K562 (cell line): Measurements from ENCODE around the gene ERP27. TPM values are rescaled to one million over a fixed set of nuclear protein-coding genes. Genes with fewer than 3 reads are reported as not detected.

ENCODE experiments used
- ATAC-seq: fragments of 200-7000 bp; cut with Tn5 transposase; 3 replicates; pipeline ENCODE4 v1.9.1; 2020; ENCODE audit warnings: moderate library complexity
- BruUV-seq: library from RNA; stranded (reverse); fragments of 400-500 nt; replicated peaks from 2 replicates; lab custom pipeline; 2021; lab: Mats Ljungman, UMichigan
- CTCF ChIA-PET: fragments of 300-600 bp; formaldehyde crosslinking; extraction: SDS; loops from one replicate; lab custom pipeline; 2021; ENCODE audit warnings: low intra/inter-chr PET ratio; lab: Yijun Ruan, JAX
- POLR2A ChIA-PET: fragments of 300-600, 350-650 bp; sonication (Branson Sonifier 250); formaldehyde crosslinking; extraction: SDS; loops from one replicate; lab custom pipeline; 2021; ENCODE audit warnings: antibody characterized with exemption, inconsistent platforms; lab: Yijun Ruan, JAX
- DNase-seq, 4 experiments: peaks; one replicate each; pipeline versions ENCODE4 v3.0.0 to v3.0.0-alpha.2; 2011 to 2018; ENCODE audit warnings: low spot score in 3 of 4, mixed read lengths in 3 of 4; ENCODE audit errors: extremely low read depth in 1 of 4
- FAIRE-seq: peaks from 2 replicates; lab custom pipeline; 2011; peaks lifted over from hg19 to GRCh38; lab: Jason Lieb, UNC
- H2AFZ ChIP-seq: 2 replicates; pipeline ENCODE4 v1.6.0; 2011; ENCODE audit warnings: low read depth, low read length, control low read depth, inconsistent platforms
- H3K27ac ChIP-seq: fragments of 200-600 bp; 3 replicates; pipeline ENCODE4 v1.8.0; 2011; ENCODE audit warnings: low read depth, mild to moderate bottlenecking, control low read depth, inconsistent platforms, low read length, moderate library complexity, mixed read lengths; ENCODE audit errors: extremely low read depth
- H3K27me3 ChIP-seq, 2 experiments: fragments of 300-600 bp in 1 of 2; 2 replicates in 1 of 2; 3 replicates in 1 of 2; pipeline versions ENCODE4 v1.6.0 to v1.8.0; 2011; ENCODE audit warnings: inconsistent platforms in 2 of 2, low read length in 2 of 2, mild to moderate bottlenecking in 1 of 2, mixed read lengths in 1 of 2, moderate library complexity in 1 of 2; ENCODE audit not compliant: control insufficient read depth in 2 of 2, insufficient read depth in 2 of 2
- H3K36me3 ChIP-seq: fragments of 300-600 bp; 3 replicates; pipeline ENCODE4 v1.8.0; 2011; ENCODE audit warnings: mild to moderate bottlenecking, low read length, inconsistent platforms; ENCODE audit not compliant: control insufficient read depth, insufficient read depth
- H3K4me1 ChIP-seq, 2 experiments: fragments of 200-600 bp in 1 of 2; replicated peaks in 1 of 2; 2 replicates in 1 of 2; 3 replicates in 1 of 2; pipeline versions ENCODE4 v1.5.1 to v1.8.0; 2011; ENCODE audit warnings: inconsistent platforms in 2 of 2, low read length in 2 of 2, mild to moderate bottlenecking in 1 of 2, mixed read lengths in 1 of 2, moderate library complexity in 1 of 2; ENCODE audit not compliant: control insufficient read depth in 2 of 2, insufficient read depth in 2 of 2
- H3K4me2 ChIP-seq: 2 replicates; pipeline ENCODE4 v1.6.1; 2011; ENCODE audit warnings: low read length, control low read depth, inconsistent platforms, mixed read lengths; ENCODE audit not compliant: insufficient read depth
- H3K4me3 ChIP-seq: fragments of 200-600 bp; sonication (generic), shearing (Covaris generic); 2 replicates; pipeline ENCODE4 v1.5.1; 2016; ENCODE audit warnings: control low read depth, inconsistent platforms
- H3K79me2 ChIP-seq: fragments of 200-600 bp; 3 replicates; pipeline ENCODE4 v1.8.0; 2011; ENCODE audit warnings: low read length, inconsistent platforms; ENCODE audit not compliant: control insufficient read depth, insufficient read depth
- H3K9ac ChIP-seq, 2 experiments: 2 replicates each; pipeline versions ENCODE4 v1.6.0 to v1.6.1; 2011; ENCODE audit warnings: low read depth in 2 of 2, low read length in 2 of 2, control low read depth in 1 of 2, inconsistent platforms in 1 of 2, mild to moderate bottlenecking in 1 of 2, mixed read lengths in 1 of 2; ENCODE audit not compliant: insufficient read depth in 1 of 2
- H3K9me1 ChIP-seq: one replicate; pipeline ENCODE4 v1.6.0; 2011; ENCODE audit warnings: inconsistent platforms, mild to moderate bottlenecking, low read length, moderate library complexity; ENCODE audit not compliant: control insufficient read depth, insufficient read depth
- H3K9me3 ChIP-seq: replicated peaks from 2 replicates; pipeline ENCODE4 v1.5.1; 2011; ENCODE audit warnings: low read depth, low read length, inconsistent platforms; ENCODE audit not compliant: control insufficient read depth, insufficient read depth
- H4K20me1 ChIP-seq: replicated peaks from 2 replicates; pipeline ENCODE4 v1.6.1; 2011; ENCODE audit warnings: low read length, inconsistent platforms, mixed read lengths; ENCODE audit not compliant: control insufficient read depth, insufficient read depth
- CCAR2 ChIP-seq: fragments of 200-400 bp; formaldehyde crosslinking; IDR thresholded peaks from 2 replicates; pipeline ENCODE4 v1.6.1; 2017; ENCODE audit warnings: mild to moderate bottlenecking, low read depth, low read length
- CTCF ChIP-seq, 3 experiments: IDR thresholded peaks in 2 of 3; conservative IDR thresholded peaks in 1 of 3; 2 replicates each; pipeline ENCODE4 v1.5.1; 2011 to 2012; ENCODE audit warnings: low read length in 3 of 3, mild to moderate bottlenecking in 3 of 3, control low read depth in 2 of 3, improper control_type of control experiment in 1 of 3, inconsistent platforms in 1 of 3, low read depth in 1 of 3, mixed read lengths in 1 of 3, moderate library complexity in 1 of 3; ENCODE audit not compliant: insufficient read depth in 2 of 3
- HES1 ChIP-seq: fragments of 450-650 bp; IDR thresholded peaks from 2 replicates; pipeline ENCODE4 v1.6.1; 2016; ENCODE audit warnings: low read depth, mild to moderate bottlenecking, moderate library complexity
- PCBP1 ChIP-seq: fragments of 200-400 bp; formaldehyde crosslinking; IDR thresholded peaks from 2 replicates; pipeline ENCODE4 v1.6.1; 2018; ENCODE audit warnings: mild to moderate bottlenecking, low read depth, low read length; ENCODE audit not compliant: poor library complexity, severe bottlenecking
- RAD21 ChIP-seq, 2 experiments: fragments of 250-450 bp in 1 of 2; fragments of 450-650 bp in 1 of 2; sonication (Bioruptor Pico) in 1 of 2; formaldehyde crosslinking in 1 of 2; IDR thresholded peaks in 1 of 2; conservative IDR thresholded peaks in 1 of 2; 2 replicates each; pipeline versions ENCODE4 v1.4.0 to v1.8.0; 2020 to 2022; ENCODE audit warnings: mild to moderate bottlenecking in 2 of 2, moderate library complexity in 1 of 2
- YY1 ChIP-seq, 3 experiments: IDR thresholded peaks; 2 replicates each; pipeline ENCODE4 v1.6.1; 2011; ENCODE audit warnings: low read length in 2 of 3, mild to moderate bottlenecking in 2 of 3, moderate library complexity in 2 of 3, borderline replicate concordance in 1 of 3, control low read depth in 1 of 3, low read depth in 1 of 3; ENCODE audit not compliant: insufficient read depth in 3 of 3, insufficient replicate concordance in 2 of 3, control insufficient read depth in 1 of 3, insufficient read length in 1 of 3; ENCODE audit errors: extremely low read depth in 1 of 3
- ZBTB1 ChIP-seq: sonication (generic); formaldehyde crosslinking; IDR thresholded peaks from 2 replicates; pipeline ENCODE4 v1.8.1; 2023; ENCODE audit warnings: missing genetic modification reagents, low read depth, mild to moderate bottlenecking, borderline replicate concordance
- ZNF134 ChIP-seq: fragments of 250-450 bp; sonication (Bioruptor Pico); conservative IDR thresholded peaks from 2 replicates; pipeline ENCODE4 v1.4.0; 2020
- WGBS: fragments of 100-300 bp; shearing (Covaris generic); methylation state at CpG from one replicate; pipeline ENCODE4 v1.1.6; 2016; ENCODE audit warnings: low coverage, mixed read lengths; ENCODE audit not compliant: insufficient coverage; ENCODE audit errors: missing lambda C conversion rate; 5-methylcytosine and 5-hydroxymethylcytosine counted together
- in situ Hi-C: fragments of 300-500 bp; cut with MboI; formaldehyde crosslinking; loops from 4 replicates; pipeline ENCODE4 v1.15.0; 2018; ENCODE audit warnings: inconsistent platforms, mixed read lengths
- intact Hi-C: fragments of 100-400 bp; cut with micrococcal nuclease; formaldehyde crosslinking; loops from 2 replicates; pipeline ENCODE4 v1.14.2; 2022
- polyA plus RNA-seq, 8 experiments: library from polyadenylated mRNA; depleted of rRNA in 4 of 8; stranded (reverse) in 5 of 8; unstranded in 3 of 8; fragments of >200 nt; fragmentation: Nextera tagmentation in 2 of 8; fragmentation: Illumina TruSeq in 1 of 8; extraction: Ambion mirVana in 2 of 8; extraction: Trizol in 1 of 8; gene quantifications; 2 replicates each; pipeline versions ENCODE4 v1.2.1 to v1.2.3, GENCODE V29; 2011 to 2014; ENCODE audit warnings: inconsistent platforms in 1 of 8, missing spikeins in 1 of 8
- total RNA-seq, 7 experiments: library from RNA; depleted of rRNA in 6 of 7; stranded (reverse); fragments of >200 nt in 6 of 7; fragmentation: Illumina TruSeq in 2 of 7; extraction: Trizol in 2 of 7; gene quantifications; 2 replicates each; pipeline versions ENCODE4 v1.2.1 to v1.2.3, GENCODE V29; 2011 to 2021; ENCODE audit warnings: low replicate concordance in 1 of 7

Gene ERP27
- total and polyA plus RNA-seq, 9 of the 15 experiments (the other 6 are each of a cell fraction or from before 2014, with no cell fraction given), result 0.07 to 0.27 (median 0.11) TPM; not detected in 6

GRCh38 chr12:14893506-14894250 is 44.7 kb downstream of the ERP27 start (continued):
- TF ChIP-seq HES1 (no peak), ZBTB1 (CRISPR knock-in tag) (no peak), CCAR2 (no peak)
- TF ChIP-seq, all 486 proteins: peak for 0

- intact Hi-C loops, result loop anchor here (2.0 to 5.0 kb wide), 2 partner anchors 46 to 80 kb away; no protein-coding TSS in a partner anchor
- H3K27ac ChIP-seq, result no peak overlapping the region
- H3K4me3 ChIP-seq, result no peak overlapping the region
- H3K9me1 ChIP-seq, result no peaks in the 10 kb centered on the region
- DNase-seq, result peak in 1 of 4 experiments; percentile 21
- CTCF ChIA-PET, result no interaction called here
- 3% methylated on average over 6 of the region's 7 CpGs for WGBS
- no peaks in the 10 kb centered on the region; a peak in 1 of 5 replicates for H3K4me1 ChIP-seq
- no peaks in the 10 kb centered on the region for H3K9me3 ChIP-seq
- in situ Hi-C loops, result no loop called here
- H3K9ac ChIP-seq, result no peak overlapping the region
- H3K4me2 ChIP-seq, result no peak overlapping the region
- TF ChIP-seq ZNF134 (CRISPR knock-in tag), result no peak
- peak in 1 of 3 experiments; percentile 36; a peak in 2 of 6 replicates for TF ChIP-seq CTCF (IDR thresholded peaks at IDR 0.05 in 2 of 3, conservative IDR thresholded peaks at IDR 0.05 in 1 of 3; ENCODE audit: insufficient read depth in 2 of 3, low read depth in 1 of 3, low read length in 3 of 3)
- no peak for TF ChIP-seq PCBP1
- no peak for TF ChIP-seq YY1 (IDR thresholded peaks at IDR 0.05; ENCODE audit: borderline replicate concordance in 1 of 3, control insufficient read depth in 1 of 3, extremely low read depth in 1 of 3, insufficient read depth in 3 of 3, insufficient read length in 1 of 3, insufficient replicate concordance in 2 of 3, low read depth in 1 of 3, low read length in 2 of 3)
- TF ChIP-seq RAD21 (CRISPR knock-in tag; conservative IDR thresholded peaks at IDR 0.05 in 1 of 2, IDR thresholded peaks at IDR 0.05 in 1 of 2), result peak; percentile 49 to 64
- TF ChIP-seq, all 486 proteins: peak for 2
- Histone ChIP-seq H3K36me3 (no peaks in the 10 kb centered on the region), H3K27me3 (peaks cover 0 to 3% of the 10 kb centered on the region in 2 experiments; a peak in 2 of 5 replicates), H3K79me2 (no peaks in the 10 kb centered on the region), H4K20me1 (no peaks in the 10 kb centered on the region), H2AFZ (no peak overlapping the region)
- POLR2A ChIA-PET, result no interaction called here
- ATAC-seq (0 out of 3 replicates have a peak, but pooled peaks have one; percentile 33), FAIRE-seq (no peak)
- no TSS peak for BruUV-seq
Observed at GRCh38 chr12:14892726-14893505, 45.4 kb downstream of the ERP27 start.
